Ishikawa (cell line): ENCODE measurements around the gene ENOX2.

Experiments
- CEBPB ChIP-seq: IDR thresholded peaks from 2 replicates; pipeline ENCODE4 v1.6.1; 2012
- CREB1 ChIP-seq: IDR thresholded peaks from 2 replicates; pipeline ENCODE4 v1.6.1; 2012; ENCODE audit warnings: low read depth
- EP300 ChIP-seq: IDR thresholded peaks from 2 replicates; pipeline ENCODE4 v1.6.1; 2012; ENCODE audit warnings: borderline replicate concordance
- RAD21 ChIP-seq: IDR thresholded peaks from 2 replicates; pipeline ENCODE4 v1.6.1; 2012; ENCODE audit warnings: low read depth
- TEAD4 ChIP-seq: IDR thresholded peaks from 2 replicates; pipeline ENCODE4 v1.6.1; 2012
- YY1 ChIP-seq: IDR thresholded peaks from 2 replicates; pipeline ENCODE4 v1.6.1; 2012; ENCODE audit warnings: low read depth
- TF ChIP-seq, protein P1 (sequence below): IDR thresholded peaks from 2 replicates; pipeline ENCODE4 v1.6.1; 2012
- TF ChIP-seq, protein P2 (sequence below): IDR thresholded peaks from 2 replicates; pipeline ENCODE4 v1.6.1; 2012
- TF ChIP-seq, protein P3 (sequence below): IDR thresholded peaks from 2 replicates; pipeline ENCODE4 v1.6.1; 2012; ENCODE audit warnings: low read depth, mild to moderate bottlenecking

DNA sequence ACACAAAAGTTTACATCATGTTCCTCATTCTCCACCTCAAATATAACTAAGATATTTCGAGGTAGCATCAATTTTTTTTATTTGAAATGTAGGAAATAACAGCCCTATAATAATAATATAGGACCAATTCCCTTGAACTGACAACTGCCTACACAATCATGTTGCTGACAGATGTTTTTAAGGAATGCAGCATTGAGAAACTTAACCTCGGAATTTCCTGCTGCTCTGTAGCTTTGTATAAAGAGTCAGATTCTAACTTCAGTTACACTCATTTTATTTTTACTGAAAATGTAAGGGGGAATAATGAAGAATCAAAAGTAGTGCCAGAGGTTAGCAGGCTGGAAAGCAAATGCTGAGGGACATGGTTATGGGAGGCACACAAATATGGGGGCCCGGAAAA, 265.4 kb downstream of the ENOX2 start:
- TF ChIP-seq RAD21 (no peak), CEBPB (no peak), EP300 (no peak), CREB1 (no peak), YY1 (no peak), TEAD4 (no peak)
- TF ChIP-seq, protein P1, sequence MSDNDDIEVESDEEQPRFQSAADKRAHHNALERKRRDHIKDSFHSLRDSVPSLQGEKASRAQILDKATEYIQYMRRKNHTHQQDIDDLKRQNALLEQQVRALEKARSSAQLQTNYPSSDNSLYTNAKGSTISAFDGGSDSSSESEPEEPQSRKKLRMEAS = no peak
- TF ChIP-seq, protein P2, sequence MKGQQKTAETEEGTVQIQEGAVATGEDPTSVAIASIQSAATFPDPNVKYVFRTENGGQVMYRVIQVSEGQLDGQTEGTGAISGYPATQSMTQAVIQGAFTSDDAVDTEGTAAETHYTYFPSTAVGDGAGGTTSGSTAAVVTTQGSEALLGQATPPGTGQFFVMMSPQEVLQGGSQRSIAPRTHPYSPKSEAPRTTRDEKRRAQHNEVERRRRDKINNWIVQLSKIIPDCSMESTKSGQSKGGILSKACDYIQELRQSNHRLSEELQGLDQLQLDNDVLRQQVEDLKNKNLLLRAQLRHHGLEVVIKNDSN = no peak
- TF ChIP-seq, protein P3, sequence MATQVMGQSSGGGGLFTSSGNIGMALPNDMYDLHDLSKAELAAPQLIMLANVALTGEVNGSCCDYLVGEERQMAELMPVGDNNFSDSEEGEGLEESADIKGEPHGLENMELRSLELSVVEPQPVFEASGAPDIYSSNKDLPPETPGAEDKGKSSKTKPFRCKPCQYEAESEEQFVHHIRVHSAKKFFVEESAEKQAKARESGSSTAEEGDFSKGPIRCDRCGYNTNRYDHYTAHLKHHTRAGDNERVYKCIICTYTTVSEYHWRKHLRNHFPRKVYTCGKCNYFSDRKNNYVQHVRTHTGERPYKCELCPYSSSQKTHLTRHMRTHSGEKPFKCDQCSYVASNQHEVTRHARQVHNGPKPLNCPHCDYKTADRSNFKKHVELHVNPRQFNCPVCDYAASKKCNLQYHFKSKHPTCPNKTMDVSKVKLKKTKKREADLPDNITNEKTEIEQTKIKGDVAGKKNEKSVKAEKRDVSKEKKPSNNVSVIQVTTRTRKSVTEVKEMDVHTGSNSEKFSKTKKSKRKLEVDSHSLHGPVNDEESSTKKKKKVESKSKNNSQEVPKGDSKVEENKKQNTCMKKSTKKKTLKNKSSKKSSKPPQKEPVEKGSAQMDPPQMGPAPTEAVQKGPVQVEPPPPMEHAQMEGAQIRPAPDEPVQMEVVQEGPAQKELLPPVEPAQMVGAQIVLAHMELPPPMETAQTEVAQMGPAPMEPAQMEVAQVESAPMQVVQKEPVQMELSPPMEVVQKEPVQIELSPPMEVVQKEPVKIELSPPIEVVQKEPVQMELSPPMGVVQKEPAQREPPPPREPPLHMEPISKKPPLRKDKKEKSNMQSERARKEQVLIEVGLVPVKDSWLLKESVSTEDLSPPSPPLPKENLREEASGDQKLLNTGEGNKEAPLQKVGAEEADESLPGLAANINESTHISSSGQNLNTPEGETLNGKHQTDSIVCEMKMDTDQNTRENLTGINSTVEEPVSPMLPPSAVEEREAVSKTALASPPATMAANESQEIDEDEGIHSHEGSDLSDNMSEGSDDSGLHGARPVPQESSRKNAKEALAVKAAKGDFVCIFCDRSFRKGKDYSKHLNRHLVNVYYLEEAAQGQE = no peak
